HG02678 (cell line): ENCODE data around the gene VWA3B.

ENCODE experiments used
- ATAC-seq: cut with Tn5 transposase; IDR thresholded peaks from one replicate; pipeline ENCODE4 v1.9.1; 2021; ENCODE audit warnings: mild to moderate bottlenecking, moderate library complexity; ENCODE audit not compliant: unreplicated experiment

VWA3B gene

GRCh38 chr2:98324181-98324580 is 237.2 kb downstream of the VWA3B start:
- no peak for ATAC-seq

GRCh38 chr2:98327776-98328175 is 240.8 kb downstream of the VWA3B start:
- ATAC-seq, result no peak

- no peak for ATAC-seq
Measured at GRCh38 chr2:98329549-98329948, 242.6 kb downstream of the VWA3B start.

GRCh38 chr2:98332989-98333388 is 246.0 kb downstream of the VWA3B start:
- ATAC-seq, result no peak

GRCh38 chr2:98333922-98334321 is 247.0 kb downstream of the VWA3B start:
- ATAC-seq, result no peak

- ATAC-seq, result no peak
Measured at GRCh38 chr2:98334439-98335078, 247.6 kb downstream of the VWA3B start.

GRCh38 chr2:98335271-98335670 is 248.3 kb downstream of the VWA3B start:
- no peak for ATAC-seq

GRCh38 chr2:98341241-98341640 is 254.3 kb downstream of the VWA3B start:
- ATAC-seq, result no peak

GRCh38 chr2:98343285-98343684 is 256.3 kb downstream of the VWA3B start:
- ATAC-seq, result no peak

GRCh38 chr2:98346311-98347236 is 259.6 kb downstream of the VWA3B start, which contains the start of gene CNGA3:
TSS of gene CNGA3 (plus strand) at chr2:98346456. CDS start at chr2:98369976, 23,520 bp downstream.
- ATAC-seq, result no peak

- no peak for ATAC-seq
Measured at GRCh38 chr2:98347298-98348065, 260.5 kb downstream of the VWA3B start.

- ATAC-seq, result no peak
Measured at GRCh38 chr2:98348066-98348561, 261.1 kb downstream of the VWA3B start.

- no peak for ATAC-seq
Measured at GRCh38 chr2:98350411-98350810, 263.4 kb downstream of the VWA3B start.

- no peak for ATAC-seq
Measured at GRCh38 chr2:98355881-98356280, 268.9 kb downstream of the VWA3B start.

GRCh38 chr2:98356729-98357128 is 269.8 kb downstream of the VWA3B start:
- ATAC-seq, result no peak

GRCh38 chr2:98357849-98358248 is 270.9 kb downstream of the VWA3B start:
- no peak for ATAC-seq

- ATAC-seq, result no peak
Measured at GRCh38 chr2:98359986-98360385, 273.0 kb downstream of the VWA3B start.
